Measurements from ENCODE around the gene FOXP1.

The FOXP1 gene

DNA sequence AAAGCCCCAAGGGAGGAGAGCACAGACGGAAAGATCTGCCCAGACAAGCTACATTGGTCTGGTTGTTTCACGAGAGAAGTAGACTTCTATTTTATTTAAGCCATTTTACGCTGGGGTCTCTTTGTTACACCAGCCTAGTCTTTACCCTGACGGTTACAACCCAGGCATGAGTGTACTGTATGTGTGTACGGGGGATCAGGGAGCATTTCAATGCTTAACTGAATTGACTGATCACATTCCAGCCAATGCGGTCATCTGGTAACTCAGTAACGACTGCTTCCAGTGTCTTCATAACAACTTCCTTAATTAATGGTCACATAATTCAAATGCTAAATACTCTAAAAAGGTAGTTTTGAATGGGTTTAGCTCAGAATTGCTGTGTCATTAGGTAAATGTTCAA lies 288.6 kb downstream of the FOXP1 start:
- DNase-seq = no peak

DNA sequence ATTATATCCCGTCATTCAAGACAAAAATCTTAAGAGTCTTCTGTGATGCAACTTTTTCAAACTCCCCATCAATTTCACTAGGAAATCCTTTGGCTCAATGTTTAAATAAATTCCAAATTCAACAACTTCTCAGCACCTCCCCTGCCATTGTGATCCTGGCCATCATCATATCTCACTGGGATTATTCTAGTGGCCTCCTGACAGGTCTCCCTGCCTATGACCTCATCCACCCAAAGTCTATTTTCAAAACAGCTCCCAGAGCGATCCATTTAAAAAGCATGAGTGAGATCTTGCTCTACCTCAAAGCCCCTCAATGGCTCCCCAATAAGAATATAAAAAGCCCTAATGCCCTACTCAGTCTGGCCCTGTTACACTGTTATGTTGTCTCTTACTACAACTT lies 293.2 kb downstream of the FOXP1 start:
- no peak for DNase-seq

DNA sequence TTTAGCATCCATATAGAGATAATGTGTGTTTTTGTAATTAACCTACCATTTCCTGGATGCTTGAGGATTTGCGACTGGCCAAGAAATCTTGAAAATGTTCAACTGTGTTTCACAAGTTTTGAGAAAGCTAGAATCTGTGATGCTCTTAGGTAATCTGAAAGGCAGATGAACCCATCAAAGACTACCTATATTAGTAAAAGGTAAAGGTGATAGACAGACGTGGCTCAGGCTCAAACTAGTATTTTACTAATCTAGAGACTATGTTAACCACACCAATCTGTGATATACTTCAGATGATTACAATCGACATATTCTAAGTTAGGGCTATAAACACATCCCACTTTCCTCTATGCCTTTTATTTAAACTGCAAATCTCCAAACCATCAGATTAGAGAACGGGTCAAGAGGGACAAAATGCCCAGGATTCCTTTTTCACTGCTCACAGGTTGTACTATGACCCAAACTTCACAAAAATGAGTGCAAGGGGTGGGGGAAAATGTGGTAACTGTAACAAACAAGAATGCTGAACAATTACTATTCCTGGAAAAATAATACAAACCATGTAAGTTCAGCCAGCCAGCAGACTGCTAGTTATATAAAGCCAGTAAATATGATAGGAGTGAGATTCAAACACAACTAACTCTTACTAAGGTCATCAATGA lies 295.1 kb downstream of the FOXP1 start:
- no peak for DNase-seq

DNA sequence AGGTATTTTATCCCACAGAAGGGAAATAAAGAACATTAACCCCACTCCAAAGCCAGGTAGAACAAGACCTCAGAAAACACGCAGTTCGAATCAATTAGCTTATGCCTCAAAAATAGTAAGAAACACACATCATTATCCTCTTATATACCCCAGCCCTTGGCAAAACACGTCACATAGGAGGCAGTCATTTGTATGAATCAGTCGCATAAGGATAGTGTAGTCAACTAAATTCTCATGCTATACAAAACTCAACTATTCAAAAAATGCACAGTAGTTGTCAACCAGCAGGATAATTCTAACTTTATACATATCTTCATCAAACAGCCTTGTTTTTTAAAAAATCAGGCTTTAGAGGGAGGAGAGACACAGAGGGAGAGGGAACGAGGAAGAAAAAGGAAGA lies 298.4 kb downstream of the FOXP1 start:
- no peak for DNase-seq

DNA sequence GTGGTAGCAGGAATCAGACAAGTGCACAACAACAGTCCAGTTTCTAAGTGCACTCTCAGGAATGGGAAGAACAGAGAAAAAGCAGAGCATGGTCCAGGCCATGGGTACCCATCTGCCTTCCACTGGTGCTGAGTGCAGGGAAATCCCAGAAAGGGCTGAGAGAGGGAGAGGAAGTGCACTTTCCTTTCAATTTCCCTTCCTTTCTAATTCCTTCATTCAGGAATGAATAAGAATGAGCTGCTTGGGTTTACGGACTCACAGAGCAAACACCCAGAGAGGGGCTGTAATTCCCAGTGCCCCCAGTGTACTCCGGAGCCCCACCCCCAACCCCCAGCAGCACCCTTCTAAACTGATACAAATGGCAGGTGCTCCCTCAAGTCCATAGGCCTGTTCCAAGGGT lies 300.6 kb downstream of the FOXP1 start:
- DNase-seq = no peak

DNA sequence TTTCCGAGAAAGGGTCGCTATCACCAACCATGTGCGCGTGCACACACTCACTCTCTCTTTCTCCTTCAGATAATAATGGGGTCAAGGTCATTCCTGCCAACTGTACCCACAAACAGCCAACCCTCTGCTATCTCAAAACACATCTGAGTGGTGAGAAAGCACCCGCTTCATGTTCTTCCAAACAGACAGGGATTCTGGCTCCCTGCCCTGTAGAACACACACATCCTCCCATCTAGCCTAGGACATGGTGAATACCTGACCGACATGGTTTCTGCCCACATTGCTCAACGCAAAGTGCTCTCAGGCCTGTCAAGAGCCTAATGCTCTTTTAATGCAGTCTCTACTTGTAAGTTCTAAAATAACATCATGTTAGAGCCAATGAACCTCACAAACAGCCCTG lies 302.2 kb downstream of the FOXP1 start:
- no peak for DNase-seq

DNA sequence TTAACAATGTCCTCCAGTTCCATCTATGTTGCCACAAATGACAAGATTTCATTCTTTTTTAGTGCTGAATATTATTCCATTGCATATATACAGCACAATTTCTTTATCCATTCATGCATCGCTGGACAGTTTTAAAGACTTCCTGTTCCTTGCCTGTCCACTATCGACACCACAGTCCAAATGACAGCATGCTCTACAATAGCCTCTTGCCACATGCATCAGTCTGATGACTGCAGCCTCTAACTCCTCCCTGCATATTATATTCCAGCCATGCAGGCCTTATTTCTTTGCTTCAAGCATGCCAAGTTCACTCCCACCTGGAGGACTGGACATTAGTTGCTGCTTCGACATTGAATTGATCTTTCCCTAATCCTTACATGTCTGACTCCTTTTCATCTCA lies 306.2 kb downstream of the FOXP1 start:
- no peak for DNase-seq

DNA sequence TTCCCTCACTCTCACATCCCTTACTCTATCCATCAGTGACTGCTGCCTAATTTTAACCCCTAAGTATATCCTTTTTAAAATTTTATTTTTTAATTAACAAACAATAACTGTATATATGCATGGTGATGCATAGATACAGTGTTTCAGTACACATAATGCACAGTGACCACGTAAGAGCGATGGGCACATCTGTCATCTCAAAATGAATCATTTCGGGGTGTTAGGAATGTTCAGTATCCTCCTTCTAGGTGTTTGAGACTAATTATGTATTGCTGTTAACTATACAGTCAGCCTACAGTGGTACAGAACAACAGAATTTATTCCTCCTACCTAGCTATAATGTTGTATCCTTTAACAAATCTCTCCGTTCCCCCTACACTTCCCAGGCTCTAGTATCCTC lies 307.0 kb downstream of the FOXP1 start:
- no peak for DNase-seq

DNA sequence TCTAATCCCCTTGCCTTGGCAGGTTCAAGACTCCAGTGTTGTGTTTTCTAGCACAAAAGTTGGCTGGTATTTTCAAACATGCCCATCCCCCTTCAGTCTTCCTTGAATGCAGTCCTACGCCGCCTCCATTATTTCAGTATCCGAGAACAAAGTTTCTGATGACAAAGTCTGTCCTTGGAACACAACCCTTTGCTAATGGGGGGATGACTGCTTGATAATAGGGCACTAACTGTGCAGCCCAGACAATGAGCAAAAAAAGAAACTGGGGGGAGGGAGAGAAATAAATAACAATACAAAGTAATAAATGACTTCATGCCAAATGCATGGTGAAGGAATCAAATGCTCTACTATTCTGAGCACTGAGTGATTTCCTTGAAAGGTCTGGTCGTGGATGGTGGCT lies 310.1 kb downstream of the FOXP1 start:
- DNase-seq = no peak

DNA sequence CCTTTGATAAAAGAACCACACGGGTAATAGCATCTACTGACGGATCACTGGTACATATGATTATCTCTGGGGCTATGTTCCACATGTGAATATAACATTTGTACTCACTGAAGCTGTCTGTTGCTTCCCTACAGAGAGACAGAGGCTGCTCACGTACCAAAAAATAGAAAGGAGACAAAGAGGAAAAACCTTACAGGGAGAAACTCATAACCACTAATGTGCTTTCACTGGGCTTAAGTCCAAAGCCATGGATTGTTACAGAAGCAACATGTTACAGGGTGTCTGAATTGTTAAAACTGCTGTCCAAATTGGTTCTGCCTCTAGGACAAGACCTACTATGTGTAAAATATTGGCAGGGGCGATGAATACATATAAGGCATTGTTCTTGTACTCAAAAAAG lies 311.9 kb downstream of the FOXP1 start:
- no peak for DNase-seq

DNA sequence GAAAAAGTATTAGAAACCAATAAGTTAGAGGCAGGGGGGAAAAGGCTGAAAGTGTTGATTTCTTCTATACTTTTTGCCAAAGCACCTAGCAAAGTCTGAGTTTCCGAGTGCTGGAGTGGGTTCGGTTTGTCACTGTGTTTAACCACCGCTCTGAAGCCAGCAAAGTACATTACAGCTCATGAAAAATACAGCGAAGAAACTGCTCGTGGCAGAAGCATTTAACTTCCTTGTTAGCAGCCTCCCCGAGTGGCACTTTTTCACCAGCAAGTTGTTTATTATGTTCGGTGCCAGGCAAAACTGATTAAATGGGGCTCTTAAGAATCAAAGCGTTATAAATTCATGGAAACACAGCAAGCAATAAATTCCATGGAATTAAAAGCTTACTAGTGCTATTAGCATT lies 313.6 kb downstream of the FOXP1 start:
- no peak for DNase-seq

DNA sequence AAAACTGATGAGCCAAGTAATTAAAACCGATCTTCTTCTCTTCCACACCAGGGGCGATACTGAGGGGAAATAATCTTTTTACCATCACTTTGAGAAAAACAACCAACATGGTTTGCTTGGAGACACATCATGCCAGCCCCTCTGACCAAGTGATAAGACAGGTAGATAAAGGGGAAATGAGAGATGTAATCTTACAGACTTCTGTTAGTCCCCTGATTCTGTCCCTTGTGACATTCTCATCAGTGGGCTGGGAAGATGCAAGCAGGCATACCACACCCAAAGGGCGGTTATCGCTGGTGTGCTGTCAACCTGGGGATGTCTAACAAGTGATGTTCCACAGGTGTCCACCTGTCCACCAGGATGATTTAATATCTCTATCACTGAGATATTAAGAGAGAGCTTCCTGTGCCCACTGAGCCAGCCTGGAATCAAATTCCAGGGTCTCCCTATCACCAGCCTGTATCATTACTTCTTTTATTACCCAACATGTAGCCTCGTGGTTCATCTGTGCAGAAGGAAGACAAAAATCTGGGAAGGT lies 315.0 kb downstream of the FOXP1 start:
- DNase-seq = no peak

DNA sequence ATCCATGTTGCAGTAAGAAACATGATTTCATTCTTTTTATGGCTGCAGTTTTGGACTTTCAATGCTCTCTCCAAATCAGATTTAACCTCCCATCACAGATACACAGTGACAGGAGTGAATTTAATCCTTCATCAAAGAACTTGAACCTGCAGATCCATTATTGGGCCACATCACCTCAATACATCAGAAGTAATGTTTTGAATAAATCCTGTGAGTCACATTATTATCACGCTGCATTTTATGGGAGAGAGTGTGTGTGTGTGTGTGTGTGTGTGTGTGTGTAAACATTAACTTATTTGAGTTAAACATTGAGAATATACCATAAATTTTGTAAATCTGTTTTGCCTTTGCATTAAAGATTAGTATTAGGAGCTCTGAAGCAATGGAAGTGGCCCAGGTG lies 316.7 kb downstream of the FOXP1 start:
- no peak for DNase-seq

DNA sequence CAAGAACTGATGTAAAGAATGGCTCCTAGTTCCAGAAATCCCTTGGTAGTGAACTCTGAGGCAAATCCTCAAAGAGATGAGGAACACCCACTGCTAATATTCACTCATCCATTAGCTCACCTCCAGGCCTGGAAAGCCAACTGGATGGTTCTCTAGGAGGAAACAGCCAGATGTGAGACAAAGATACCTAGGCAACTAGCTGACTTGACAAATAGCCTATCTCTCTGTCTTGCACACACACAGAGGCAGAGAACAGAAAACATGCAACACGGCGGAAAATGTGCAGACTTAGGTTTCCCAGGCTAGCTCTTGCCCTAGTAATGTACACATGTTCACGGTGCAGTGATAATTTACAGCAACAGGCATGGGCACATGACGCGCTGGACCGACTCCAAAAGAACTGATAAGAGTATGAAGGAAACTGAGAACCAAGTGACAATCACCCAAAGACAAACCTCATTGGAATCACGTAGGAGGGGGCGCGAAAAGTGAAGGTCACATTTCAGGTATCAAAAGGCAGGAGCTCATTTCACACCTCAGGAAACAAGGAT lies 318.1 kb downstream of the FOXP1 start:
- DNase-seq = no peak

DNA sequence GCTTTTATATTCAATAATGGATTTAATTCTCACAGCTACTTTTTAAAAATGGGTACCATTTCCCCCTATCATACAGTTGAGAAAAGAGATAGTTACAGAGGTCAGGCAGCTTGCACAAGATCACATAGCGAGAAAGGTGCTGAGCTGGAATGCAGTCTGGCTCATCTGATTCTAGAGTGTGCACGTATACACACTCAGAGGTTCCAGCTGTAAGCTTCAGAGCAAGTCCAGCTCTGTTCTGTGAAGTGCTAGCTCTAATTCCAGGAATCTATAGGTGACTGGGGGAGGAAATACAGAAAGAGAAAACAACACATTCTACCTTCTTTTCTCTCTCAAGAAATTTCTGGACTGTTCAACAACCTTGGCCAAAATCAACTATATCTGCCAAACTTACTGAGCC lies 318.7 kb downstream of the FOXP1 start:
- no peak for DNase-seq

DNA sequence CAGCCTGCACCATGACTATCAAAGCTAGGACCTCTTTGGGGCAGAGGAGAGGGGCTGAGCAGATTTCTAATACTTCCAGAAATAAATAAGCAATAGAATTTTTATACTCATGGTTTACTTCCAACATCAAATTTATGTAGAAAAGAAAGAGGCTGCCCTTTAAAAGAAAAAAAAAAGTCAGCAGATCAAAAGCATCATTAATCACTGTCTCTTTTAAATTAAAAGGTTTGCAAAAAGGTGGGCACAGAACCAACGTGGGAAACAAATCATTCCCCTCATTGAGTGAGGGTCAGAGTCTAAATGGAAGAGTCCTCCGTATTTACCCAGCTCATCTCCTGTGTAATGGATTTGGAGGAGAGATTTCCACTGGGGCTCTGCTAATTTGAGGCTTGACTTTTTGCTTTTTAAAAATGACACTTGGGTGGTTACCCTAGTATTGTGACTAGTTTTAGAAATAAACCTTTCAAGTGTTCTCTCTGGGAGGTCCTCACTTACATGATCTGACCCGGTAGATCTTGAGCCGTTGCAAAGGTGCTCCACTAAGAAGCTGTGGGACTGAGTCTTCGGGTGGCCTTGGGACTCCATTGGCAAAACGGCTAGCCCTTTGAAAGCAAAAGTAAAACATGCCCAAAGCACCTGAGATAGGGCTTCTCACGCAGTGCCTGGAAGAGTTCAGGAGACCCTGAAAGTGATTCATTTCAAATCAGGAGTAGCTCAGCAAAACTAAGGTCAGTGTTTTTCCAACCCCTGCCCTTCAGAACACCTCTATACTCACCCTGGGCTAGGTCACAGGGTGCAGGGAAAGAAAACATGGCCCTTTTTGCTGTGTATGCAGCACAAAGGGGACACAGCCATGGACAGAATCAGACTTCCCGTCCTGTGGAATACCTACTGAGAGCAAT lies 320.9 kb downstream of the FOXP1 start:
- DNase-seq = no peak

DNA sequence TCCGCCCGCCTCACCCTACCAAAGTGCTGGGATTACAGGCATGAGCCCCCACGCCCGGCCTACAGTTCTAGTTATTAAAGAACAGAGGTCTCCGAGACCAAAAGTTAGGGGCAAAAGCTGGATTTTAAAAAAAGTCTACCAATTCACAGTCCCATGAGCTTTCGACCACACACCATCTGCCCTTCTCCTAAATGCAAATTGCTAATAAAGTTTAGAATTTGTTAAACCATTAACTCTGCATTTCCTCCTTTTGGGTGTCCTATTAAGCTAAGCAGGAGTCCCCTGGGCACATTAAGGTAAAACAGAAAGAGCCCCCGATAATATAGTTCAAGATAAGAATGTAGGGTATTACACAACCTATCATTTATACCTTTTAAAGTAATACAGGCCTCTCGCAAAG lies 322.7 kb downstream of the FOXP1 start:
- DNase-seq = no peak

DNA sequence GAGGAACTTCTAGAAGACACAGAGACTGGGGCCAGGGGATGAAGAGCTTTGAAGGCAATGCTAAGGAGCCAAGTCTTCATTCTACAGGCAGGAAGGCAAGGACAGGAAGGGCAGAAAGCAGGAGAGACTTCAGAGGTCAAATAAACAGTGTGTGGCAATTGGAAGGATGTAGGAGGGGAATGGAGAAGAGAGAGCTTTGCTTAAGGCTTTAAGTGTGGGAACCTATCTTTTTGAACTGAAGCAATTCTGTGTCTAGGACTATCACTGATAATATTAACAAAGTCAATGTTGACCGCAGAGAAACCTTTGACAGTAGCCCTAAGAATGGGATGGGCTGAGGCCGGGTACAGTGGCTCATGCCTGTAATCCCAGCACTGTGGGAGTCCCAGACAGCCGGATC lies 325.0 kb downstream of the FOXP1 start:
- DNase-seq = no peak

DNA sequence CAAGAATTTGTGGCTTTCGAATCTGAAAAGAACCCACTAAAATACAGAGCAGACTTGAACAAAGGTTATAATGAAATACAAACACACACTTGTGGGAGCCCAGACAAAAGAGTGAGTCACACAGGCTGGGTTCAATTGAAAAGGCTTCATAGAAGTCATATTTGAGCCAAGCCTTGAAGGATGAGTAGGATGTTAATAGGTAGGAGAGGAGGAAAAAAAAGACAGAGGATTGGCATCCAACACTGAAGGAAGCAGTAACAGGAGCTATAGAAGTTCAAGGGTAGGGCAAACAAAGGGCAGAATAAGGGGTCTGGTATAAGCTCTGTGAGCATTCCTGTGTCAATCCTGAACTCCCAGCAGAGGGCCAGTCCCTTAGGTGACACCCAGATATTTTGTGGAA lies 325.4 kb downstream of the FOXP1 start:
- DNase-seq = no peak

DNA sequence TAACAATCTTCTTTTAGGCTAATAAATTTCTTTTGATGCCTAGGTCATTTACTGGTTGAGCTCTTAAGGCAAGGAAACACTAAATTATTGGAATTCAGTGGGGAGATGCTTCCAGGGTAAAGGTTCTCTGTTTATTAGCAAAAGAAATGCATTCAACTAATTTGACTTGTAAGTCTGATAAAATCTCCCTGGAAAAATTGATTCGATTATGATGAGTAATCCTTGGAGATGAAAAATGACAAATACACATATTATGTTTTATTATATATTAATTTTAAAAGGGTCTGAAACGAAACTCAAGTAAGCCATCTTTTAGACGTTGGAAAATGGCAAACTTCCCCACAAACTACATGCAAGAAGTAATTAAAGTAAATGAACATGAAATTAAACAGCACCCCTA lies 328.0 kb downstream of the FOXP1 start:
- DNase-seq = no peak

DNA sequence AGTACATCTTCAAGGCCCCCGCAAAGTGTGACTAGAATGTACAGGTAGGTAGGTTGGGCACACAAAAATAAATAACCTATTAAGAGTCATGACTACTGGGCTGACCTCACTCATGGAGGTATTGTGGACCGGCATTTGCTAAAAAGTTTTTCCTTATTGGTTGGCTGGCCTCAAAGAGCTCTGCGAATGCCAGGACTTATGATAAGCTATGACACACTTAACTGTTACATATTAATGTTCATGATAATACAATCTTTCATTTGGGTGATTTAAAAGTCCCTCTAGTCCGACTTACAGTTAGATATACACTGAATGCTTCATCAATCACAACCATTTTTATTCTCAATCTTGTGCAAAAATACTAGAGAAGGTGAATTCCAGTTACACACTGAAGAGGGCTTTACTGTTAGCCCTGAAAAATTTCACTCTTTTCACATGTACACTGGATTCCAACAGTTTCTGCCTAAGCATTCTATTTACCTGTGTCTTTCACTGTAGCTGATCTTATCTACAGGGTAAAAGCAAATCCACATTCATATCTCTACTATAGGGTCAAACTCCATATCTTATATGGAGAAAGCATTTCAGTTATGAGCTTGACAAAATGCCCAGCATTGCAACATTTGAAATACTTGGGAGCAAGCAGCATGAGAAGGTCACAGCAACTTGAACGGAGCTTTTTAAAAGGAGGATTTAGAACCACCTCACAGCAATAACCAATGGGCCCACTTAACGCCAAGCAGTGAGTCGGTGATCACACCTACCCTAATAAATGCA lies 329.1 kb downstream of the FOXP1 start:
- DNase-seq = no peak

DNA sequence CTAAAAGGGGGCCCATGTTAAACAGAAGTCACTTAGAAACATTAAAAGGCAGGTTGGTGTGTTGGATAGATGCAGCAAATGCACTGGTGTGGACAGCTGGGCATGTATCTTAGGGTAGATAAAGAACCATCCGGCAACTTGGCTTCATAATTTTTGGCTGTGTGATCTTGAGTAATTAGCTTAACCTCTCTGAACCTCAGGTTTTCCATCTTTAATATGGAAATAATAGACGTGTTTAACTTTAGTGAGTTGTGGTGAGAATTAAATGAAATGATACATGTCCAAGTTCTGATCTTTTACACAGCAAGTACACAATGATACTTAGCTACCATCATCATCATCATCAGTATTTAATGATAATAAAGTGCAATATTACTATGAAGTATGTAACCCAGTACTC lies 330.4 kb downstream of the FOXP1 start:
- DNase-seq = no peak

DNA sequence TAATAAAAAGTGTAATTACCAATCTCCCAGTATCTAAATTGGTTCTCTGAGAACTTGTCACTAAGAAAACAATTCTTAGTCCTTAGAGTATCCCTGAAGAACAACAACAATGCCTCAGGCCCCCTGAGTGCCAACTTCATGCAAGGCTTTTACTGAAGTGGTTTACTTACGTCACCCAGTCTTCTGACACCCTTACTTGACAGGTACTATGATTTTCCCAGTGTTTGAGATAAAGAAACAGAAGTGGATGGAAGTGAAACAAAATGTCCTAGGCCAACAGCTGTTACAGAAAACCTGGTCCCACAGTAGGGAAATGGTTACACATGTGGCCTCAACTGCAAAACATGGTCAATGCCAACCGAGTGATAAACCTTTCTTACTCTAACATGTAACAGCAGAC lies 331.1 kb downstream of the FOXP1 start:
- no peak for DNase-seq

All from cortex of kidney (tissue), 1 donor.